Activated T-helper 1 cell treated with Interleukin-2 at 50 U/mL for 16 hours (primary cell): ENCODE measurements around the gene USB1.

Source experiments
- DNase-seq: peaks from one replicate; pipeline ENCODE4 v3.0.0-alpha.2; 2020; ENCODE audit warnings: low read depth

USB1 gene

GRCh38 chr16:58000706-58001676 is at the start of gene USB1:
Gene USB1, plus strand, starts transcription at chr16:58001407. Its CDS starts 77 bp downstream, at chr16:58001484.
- peak; percentile 80 for DNase-seq

DNA sequence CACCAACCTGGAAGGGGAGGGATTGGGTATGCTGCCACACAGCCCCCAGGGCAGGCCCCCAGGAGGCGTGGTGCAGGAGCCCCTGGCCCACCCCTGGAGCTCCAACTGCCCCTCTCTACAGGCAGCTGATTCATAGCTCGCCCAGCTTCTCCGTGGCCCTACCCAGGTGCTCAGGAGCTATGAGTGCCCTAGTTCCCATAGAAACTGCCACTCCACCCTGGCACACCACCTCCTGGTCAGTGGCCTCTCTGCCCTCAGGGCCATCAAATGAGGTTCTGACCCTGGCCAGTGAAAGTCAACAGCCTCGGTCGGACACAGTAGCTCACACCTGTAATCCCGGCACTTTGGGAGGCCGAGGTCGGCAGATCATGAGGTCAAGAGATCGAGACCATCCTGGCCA is 48.3 kb upstream of the USB1 start:
- no peak for DNase-seq

GRCh38 chr16:57953857-57954256 is 47.4 kb upstream of the USB1 start:
- no peak for DNase-seq

- DNase-seq: no peak
Measured at GRCh38 chr16:57955572-57956188, 45.5 kb upstream of the USB1 start.

DNA sequence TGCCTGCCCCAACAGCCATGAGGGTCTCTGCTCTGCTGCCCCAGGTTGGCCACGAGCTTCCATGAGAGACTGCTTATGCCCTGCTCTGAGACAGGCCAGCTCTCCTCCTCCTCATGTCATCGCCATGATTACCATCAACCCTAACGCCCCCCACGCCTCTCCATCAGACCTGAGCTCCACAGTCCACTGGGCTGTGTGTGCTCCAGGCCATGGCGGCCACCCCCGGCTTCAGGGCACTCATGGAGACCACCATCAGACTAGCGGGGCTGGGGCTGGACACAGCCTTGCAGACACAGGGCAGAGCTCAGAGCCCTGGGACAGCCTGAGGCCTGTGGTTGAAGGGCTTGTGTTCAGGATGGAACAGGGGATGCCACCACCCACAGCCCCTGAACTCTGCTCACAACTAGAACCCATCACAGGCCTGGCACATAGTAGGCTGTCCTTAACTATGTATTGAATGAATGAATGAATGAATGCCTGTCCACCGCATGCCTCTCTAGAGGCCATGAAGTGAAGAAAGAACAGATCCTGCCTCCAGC is 44.9 kb upstream of the USB1 start:
- no peak for DNase-seq

DNA sequence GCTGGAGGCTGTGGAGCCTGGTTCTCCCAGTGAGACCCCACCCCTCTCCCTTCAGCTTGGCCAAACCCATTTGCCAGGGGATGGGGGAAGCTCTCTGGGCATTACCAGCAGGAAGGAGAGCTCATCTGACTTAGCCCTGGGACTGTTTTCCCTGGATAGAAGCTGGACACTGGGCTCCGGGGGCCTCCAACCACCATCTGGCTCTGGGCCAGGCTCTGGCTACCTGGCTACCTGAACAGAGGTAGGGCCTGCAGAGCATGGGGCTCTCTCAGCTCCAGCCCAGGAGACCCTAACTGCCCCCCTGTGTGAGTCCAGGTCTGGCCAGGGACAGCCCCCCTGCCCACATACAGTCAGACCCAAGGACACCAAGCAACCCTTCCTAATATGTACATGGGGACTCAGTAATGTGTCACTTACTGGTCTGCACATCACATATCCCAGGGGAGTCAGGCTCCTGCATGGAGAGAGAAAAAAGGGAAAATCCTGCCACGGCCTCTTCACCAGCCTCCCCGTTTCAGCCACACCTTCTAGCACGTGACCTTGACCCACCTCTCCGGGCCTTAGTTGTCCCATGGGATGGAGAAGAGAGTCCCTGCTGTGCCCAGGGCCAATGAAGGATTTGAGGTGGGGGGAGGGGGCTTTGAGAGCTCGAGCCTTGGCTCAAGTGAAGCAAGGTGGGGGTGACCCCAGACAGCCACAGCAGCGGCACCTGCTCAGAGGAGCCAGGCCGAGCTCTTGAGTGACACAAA is 44.1 kb upstream of the USB1 start:
- no peak for DNase-seq

DNA sequence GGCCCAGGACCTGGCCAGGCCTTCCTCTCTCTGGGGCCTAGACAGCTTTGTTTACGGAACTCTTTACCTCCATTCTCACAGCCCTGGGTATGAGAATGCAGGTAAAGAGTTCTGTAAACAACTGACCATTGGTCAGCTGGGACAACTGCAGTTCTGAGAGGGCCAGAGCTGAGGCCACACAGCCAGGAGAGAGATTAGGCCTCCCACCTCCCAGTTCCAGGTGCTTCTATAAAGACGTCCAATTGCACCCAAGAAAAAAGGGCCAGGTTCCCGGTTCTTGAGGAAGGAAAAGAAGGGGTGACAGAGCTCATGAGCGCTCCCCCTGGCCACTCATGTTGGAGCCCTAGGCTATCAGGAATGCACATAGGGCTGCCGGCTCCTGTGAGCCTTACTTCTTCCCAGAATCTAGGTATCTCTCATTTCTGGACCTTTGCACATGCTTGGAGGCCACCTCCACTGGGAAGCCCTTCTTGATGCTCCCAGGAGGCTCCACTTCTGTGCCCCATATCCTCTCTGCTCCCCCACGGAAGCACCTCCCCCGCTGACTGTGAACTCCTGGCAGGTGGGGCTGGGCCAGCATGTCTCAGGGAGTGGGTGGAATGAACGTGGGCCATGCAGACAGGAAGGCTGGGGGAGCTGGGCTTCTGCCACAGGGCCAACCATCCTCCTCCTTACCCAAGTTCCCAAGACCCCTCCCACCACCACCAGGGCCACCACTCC is 43.4 kb upstream of the USB1 start:
- DNase-seq: no peak

- DNase-seq: no peak
Measured at GRCh38 chr16:57958544-57958943, 42.7 kb upstream of the USB1 start.

- no peak for DNase-seq
Measured at GRCh38 chr16:57959121-57959520, 42.1 kb upstream of the USB1 start.

- no peak for DNase-seq
Measured at GRCh38 chr16:57959804-57960203, 41.4 kb upstream of the USB1 start.

DNA sequence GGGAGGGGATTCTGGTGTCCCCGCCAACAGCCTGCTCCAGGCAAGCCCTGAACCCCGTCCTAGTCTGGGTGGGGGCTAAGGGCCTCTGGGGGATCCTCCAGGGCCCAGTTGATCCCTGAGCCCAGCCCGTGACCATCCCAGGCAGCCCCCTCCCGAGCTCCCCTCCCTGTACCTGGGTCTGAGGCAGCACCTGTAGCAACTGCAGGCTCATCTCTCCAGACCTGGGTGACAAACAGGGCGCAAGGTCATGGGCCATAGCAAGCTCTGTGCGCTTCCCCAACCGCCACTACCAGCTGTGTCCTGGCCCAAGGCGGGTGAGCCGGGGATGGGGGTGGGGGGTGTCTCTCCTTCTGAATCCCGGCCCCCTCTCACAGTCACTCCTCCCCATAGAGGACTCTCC is 40.9 kb upstream of the USB1 start:
- no peak for DNase-seq

- DNase-seq: no peak
Measured at GRCh38 chr16:57960826-57961472, 40.3 kb upstream of the USB1 start.

GRCh38 chr16:57961538-57961937 is 39.7 kb upstream of the USB1 start:
- DNase-seq: no peak

DNA sequence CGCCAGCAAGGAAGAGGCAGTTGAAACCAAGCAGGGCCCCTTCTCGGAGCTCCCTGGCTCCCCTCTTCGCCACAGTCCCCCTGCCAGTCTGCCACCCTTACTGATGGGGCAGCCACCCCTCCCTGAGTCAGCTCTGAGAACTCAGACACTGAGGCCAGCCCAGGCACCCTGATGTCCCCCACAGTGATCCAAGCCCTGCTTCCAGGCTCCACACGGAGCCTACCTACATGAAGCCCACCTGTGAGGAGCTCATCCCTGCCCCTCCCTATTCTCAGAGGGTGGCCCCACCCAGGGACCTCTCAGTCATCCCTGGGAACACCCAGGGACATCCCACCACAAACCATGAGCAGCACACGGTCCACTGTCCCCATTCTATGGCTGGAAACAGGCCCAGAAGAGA is 39.2 kb upstream of the USB1 start:
- DNase-seq: no peak

DNA sequence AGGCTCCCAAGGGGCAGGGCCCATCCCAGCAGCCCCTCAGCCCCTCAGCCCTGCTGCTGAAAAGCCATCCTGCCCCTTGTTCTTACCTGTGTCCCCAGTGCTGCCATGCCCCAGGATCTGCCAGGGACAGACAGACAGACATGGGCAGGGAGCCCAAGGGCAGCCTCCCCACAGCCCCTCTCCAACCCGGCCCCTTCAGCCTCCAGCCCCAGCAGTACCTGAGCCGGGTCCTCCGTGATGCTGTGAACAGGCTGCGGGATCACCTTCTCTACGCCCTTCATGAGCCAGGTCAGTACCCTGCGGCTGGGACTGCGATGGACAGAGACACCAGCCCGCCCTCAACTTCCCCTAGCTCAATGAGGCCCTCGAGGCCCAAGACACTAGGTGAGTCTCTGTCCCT is 38.5 kb upstream of the USB1 start:
- DNase-seq: no peak

DNA sequence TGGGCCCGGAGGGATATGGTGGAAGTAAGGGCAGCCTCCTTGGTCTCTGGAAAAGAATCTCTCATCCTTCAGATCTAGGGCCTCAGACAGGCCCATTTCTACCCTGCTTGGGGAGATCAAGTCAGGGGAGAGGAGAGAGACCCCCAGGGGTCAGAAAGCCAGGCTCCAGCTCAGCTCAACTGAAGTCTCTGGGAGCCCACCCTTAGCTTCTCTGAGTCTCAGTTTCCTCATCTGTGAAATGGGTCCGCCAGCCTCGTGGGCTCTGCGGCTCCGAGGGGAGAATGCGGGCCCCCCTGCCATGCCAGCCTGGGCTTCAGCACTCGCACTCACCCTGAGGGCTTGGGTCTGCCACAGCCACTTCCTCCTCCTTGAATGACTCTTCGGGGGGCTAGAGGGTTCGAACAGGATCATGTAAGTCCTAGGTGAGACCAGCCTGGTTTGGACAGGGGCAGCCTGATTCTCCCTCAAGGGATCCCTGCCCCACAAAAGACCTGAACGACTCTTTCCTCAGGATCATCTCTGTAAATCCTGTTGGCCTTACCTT is 37.0 kb upstream of the USB1 start:
- no peak for DNase-seq

- no peak for DNase-seq
Measured at GRCh38 chr16:57966204-57966771, 34.9 kb upstream of the USB1 start.

DNA sequence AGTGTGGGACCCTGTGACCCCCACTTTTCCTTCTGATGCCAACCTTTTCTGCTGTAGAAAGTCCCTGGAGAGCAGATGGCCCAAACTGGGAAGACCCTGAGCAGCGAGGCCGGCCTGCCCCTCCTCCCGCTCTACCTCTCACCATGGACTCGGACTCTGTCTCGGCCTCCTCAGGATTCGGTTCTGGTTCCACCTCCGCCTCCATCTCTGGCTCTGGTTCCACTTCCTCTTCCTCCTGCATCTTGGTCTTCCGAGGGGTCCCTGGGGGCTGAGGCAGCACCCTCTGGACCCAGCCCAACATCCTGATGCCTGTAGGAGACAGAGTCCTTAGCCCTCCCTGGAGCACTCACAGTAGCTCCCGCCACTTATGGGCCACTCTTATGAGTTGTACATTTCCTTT is 34.2 kb upstream of the USB1 start:
- no peak for DNase-seq

DNA sequence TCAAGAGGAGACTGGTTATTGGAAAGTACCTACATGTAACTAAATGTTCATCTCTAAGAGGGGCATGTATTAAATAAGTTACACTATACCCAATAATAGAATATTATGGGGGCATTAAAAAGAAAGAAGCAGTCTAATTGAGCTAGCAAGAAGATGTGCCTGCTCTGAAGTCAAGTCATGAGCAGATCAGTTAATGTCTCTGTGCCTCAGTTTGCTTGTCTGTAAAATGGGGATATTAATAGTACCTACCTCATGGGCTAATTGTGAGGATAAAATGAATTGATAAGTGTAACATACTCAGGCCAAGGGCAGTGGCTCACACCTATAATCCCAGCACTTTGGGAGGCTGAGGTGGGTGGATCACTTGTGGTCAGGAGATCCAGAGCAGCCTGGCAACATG is 33.3 kb upstream of the USB1 start:
- DNase-seq: no peak

DNA sequence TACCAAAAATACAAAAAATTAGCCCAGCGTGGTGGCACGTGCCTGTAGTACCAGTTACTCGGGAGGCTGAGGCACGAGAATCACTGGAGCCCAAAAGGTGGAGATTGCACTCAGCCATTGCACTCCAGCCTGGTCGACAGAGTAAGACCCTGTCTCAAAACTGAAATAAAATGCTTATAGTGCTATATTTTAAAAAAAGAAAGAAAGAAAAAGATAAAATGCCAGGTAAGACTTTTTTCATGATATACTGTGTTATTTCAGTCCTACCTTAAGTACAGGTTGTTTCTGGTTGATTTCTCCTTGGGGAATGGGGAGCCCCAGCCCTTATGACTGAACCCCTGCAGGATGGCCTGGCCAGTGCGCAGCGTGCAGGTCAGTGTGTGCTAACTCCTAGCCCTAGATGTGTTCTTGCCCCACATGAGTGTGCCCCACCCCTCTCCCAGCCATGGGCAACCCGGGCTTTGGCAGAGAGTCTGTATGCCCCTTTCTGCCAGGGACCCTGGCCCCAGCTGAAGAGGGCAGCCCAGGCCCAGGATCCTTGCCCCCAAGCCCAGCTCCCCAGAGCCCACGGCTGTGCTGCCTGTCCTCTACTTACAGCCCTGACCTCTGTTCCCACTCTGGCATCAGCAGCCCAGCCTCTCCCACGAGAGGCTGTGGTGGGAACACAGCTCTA is 31.6 kb upstream of the USB1 start:
- no peak for DNase-seq
